ENCODE measurements around the gene MOSPD2. TPM values are rescaled to one million over a fixed set of nuclear protein-coding genes. Genes with fewer than 3 reads are reported as not detected.

Gene MOSPD2
- total and polyA plus RNA-seq, 2 of the 8 experiments (the other 6 are each of a cell fraction or from before 2014, with no cell fraction given), result 4.5 to 12.1 TPM

DNA sequence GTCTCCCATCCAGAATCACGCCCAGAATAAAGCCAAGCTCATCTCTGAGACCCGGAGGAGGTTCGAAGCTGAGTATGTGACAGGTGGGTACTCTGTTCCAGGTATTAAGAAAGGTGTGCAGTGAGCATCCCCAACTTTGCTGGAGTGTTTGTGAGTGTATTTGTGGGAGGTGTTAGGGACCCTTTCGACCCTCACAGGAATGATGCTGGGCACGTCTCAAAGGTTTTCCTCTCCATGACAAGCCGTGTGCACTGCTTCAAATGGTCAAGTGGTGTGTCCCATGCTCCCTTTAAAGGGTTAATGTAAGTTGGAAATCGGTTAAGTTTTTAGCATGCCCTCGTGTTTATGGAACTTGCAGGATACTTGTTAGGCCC, 442 bp downstream of the MOSPD2 start:
- no peak overlapping the region for H3K4ac ChIP-seq (replicated peaks; ENCODE audit: insufficient read length, low read depth, low read length)
- peak overlapping the region; percentile 84 to 89 (median 86) for H3K4me3 ChIP-seq (ENCODE audit: extremely low read depth in 1 of 4, insufficient read depth in 2 of 4, low read depth in 3 of 4, low read length in 4 of 4)
- no peak overlapping the region for H2BK5ac ChIP-seq (ENCODE audit: low read depth, low read length)
- peak overlapping the region; percentile 58 to 86 (median 71) for H3K9ac ChIP-seq (replicated peaks in 1 of 4; ENCODE audit: extremely low read depth in 1 of 4, low read depth in 3 of 4, low read length in 3 of 4)
- H2BK15ac ChIP-seq (ENCODE audit: low read length), result no peak overlapping the region
- no peak overlapping the region for H3K56ac ChIP-seq (replicated peaks; ENCODE audit: insufficient read length, low read depth, low read length)
- H3K23ac ChIP-seq (ENCODE audit: insufficient read length), result no peak overlapping the region
- no peaks in the 10 kb centered on the region; a peak in 1 of 8 replicates for H3K36me3 ChIP-seq (ENCODE audit: control insufficient read depth in 2 of 4, insufficient read depth in 4 of 4, low read length in 3 of 4)
- TF ChIP-seq SIN3A (conservative IDR thresholded peaks at IDR 0.05 in 1 of 2, IDR thresholded peaks at IDR 0.05 in 1 of 2; ENCODE audit: low read depth in 1 of 2, low read length in 2 of 2) (peak in 1 of 2 experiments; percentile 2; a peak in 1 of 4 replicates), KDM5A (IDR thresholded peaks at IDR 0.05; ENCODE audit: low read length) (0 out of 2 replicates have a peak, but pooled peaks have one; percentile 14), POLR2A (IDR thresholded peaks at IDR 0.05; ENCODE audit: control extremely low read depth in 1 of 2, low read depth in 2 of 2, low read length in 2 of 2) (peak in 1 of 2 experiments; percentile 3; a peak in 1 of 3 replicates), JUND (IDR thresholded peaks at IDR 0.05; ENCODE audit: low read length) (no peak), MAFK (IDR thresholded peaks at IDR 0.05; ENCODE audit: low read depth, low read length) (no peak), KDM1A (IDR thresholded peaks at IDR 0.05; ENCODE audit: borderline replicate concordance, low read length) (no peak)
- CTCF ChIA-PET (ENCODE audit: partially characterized antibody), result no interaction called here
- H2BK20ac ChIP-seq (ENCODE audit: low read length), result no peak overlapping the region
- DNase-seq (ENCODE audit: low read depth in 1 of 2, low spot score in 2 of 2), result no peak
- 0 out of 2 replicates have a peak, but pooled peaks cover 5% of the 10 kb centered on the region for H3K23me2 ChIP-seq (ENCODE audit: low read depth, low read length)
- H4K5ac ChIP-seq (ENCODE audit: insufficient read length, low read depth, low read length), result no peak overlapping the region
- no peaks in the 10 kb centered on the region for H3K9me3 ChIP-seq (ENCODE audit: insufficient read depth in 2 of 2, low read depth in 1 of 2, low read length in 1 of 2)
- H3K14ac ChIP-seq (ENCODE audit: insufficient read length), result no peak overlapping the region
- WGBS, 2 experiments (ENCODE audit: extremely low coverage in 1 of 2, insufficient coverage in 1 of 2, insufficient read length in 1 of 2, insufficient replicate concordance in 2 of 2, low coverage in 1 of 2, low lambda C conversion rate in 2 of 2, missing lambda C conversion rate in 1 of 2), result 0% methylated on average over 3 of the region's 8 CpGs; no CpG with 5 or more reads in 1 of the 2 experiments
- POLR2A ChIA-PET (ENCODE audit: partially characterized antibody), result interaction anchor here (0.6 to 1.2 kb wide), 3 partner anchors 511 to 844 kb away, joined by 3 read pairs; partner anchors contain the start of gene GEMIN8
- no peak overlapping the region for H2AK5ac ChIP-seq (ENCODE audit: low read depth, low read length)
- H4K8ac ChIP-seq (ENCODE audit: extremely low read depth, insufficient read depth, low read length), result peak overlapping the region; percentile 57; the same call in 1 of the 2 replicates
- H3K79me2 ChIP-seq (ENCODE audit: control insufficient read depth in 1 of 2, insufficient read depth in 2 of 2, low read length in 2 of 2), result peaks cover 0 to 44% of the 10 kb centered on the region in 2 experiments; a peak in 2 of 4 replicates
- H3K18ac ChIP-seq (ENCODE audit: extremely low read depth, low read length), result no peak overlapping the region
- H2BK12ac ChIP-seq (ENCODE audit: low read depth, low read length), result no peak overlapping the region
- H3K79me1 ChIP-seq (ENCODE audit: low read depth, low read length), result no peaks in the 10 kb centered on the region
- H4K20me1 ChIP-seq (replicated peaks in 1 of 2; ENCODE audit: control insufficient read depth in 1 of 2, insufficient read depth in 2 of 2, low read length in 2 of 2), result no peaks in the 10 kb centered on the region
- no peaks in the 10 kb centered on the region for H3K27me3 ChIP-seq (replicated peaks in 1 of 4; ENCODE audit: control insufficient read depth in 3 of 4, extremely low read depth in 1 of 4, insufficient read depth in 3 of 4, low read length in 3 of 4)
- H4K91ac ChIP-seq (replicated peaks; ENCODE audit: insufficient read length, low read length), result no peak overlapping the region
- H2BK120ac ChIP-seq (replicated peaks; ENCODE audit: low read depth, low read length), result no peak overlapping the region
- H3K4me1 ChIP-seq (replicated peaks in 1 of 4; ENCODE audit: control insufficient read depth in 3 of 4, insufficient read depth in 4 of 4, low read length in 3 of 4), result no peaks in the 10 kb centered on the region
- FAIRE-seq, result peak; percentile 87
- H3K4me2 ChIP-seq (ENCODE audit: insufficient read depth in 1 of 2, low read depth in 2 of 2, low read length in 2 of 2), result peak overlapping the region; percentile 72 to 90
- H3K27ac ChIP-seq (ENCODE audit: low read depth, low read length), result no peak overlapping the region; the same call in 1 of the 2 replicates
- no peak overlapping the region for H2AFZ ChIP-seq (ENCODE audit: low read length)

All from H1 (cell line).